UCSD-AML1 (cell line): ENCODE results near the gene TCP11.

Experiments
- DNase-seq: peaks from one replicate; lab custom pipeline; 2025; ENCODE audit not compliant: unreplicated experiment; lab: John Stamatoyannopoulos, UW

Gene TCP11

GRCh38 chr6:35082733-35083403, 58.3 kb downstream of the TCP11 start:
- DNase-seq = no peak

GRCh38 chr6:35082046-35082732, 59.0 kb downstream of the TCP11 start:
- no peak for DNase-seq

- peak; percentile 20 for DNase-seq
These were observed 59.7 kb downstream of the TCP11 start for GRCh38 chr6:35081426-35081851.

- DNase-seq = no peak
These were observed 60.2 kb downstream of the TCP11 start for GRCh38 chr6:35080821-35081425.

GRCh38 chr6:35080016-35080680, 61.0 kb downstream of the TCP11 start:
- no peak for DNase-seq

GRCh38 chr6:35079311-35080000, 61.7 kb downstream of the TCP11 start:
- no peak for DNase-seq

- DNase-seq = no peak
These were observed 62.2 kb downstream of the TCP11 start for GRCh38 chr6:35078896-35079295.

GRCh38 chr6:35078226-35078850, 62.8 kb downstream of the TCP11 start:
- no peak for DNase-seq

- no peak for DNase-seq
These were observed 63.4 kb downstream of the TCP11 start for GRCh38 chr6:35077713-35078105.

- no peak for DNase-seq
These were observed 64.0 kb downstream of the TCP11 start for GRCh38 chr6:35076997-35077712.

GRCh38 chr6:35073766-35074471, 67.2 kb downstream of the TCP11 start:
- no peak for DNase-seq

GRCh38 chr6:35073211-35073610, 67.9 kb downstream of the TCP11 start:
- DNase-seq = no peak

GRCh38 chr6:35072698-35073055, 68.5 kb downstream of the TCP11 start:
- no peak for DNase-seq

GRCh38 chr6:35072051-35072697, 69.0 kb downstream of the TCP11 start:
- DNase-seq = no peak

- no peak for DNase-seq
These were observed 69.7 kb downstream of the TCP11 start for GRCh38 chr6:35071347-35071994.

GRCh38 chr6:35070111-35070510, 71.0 kb downstream of the TCP11 start:
- DNase-seq = no peak

GRCh38 chr6:35069262-35069661, 71.9 kb downstream of the TCP11 start:
- DNase-seq = no peak

GRCh38 chr6:35068644-35069043, 72.5 kb downstream of the TCP11 start:
- no peak for DNase-seq

GRCh38 chr6:35068206-35068605, 72.9 kb downstream of the TCP11 start:
- no peak for DNase-seq
